Fibroblast of pulmonary artery (primary cell): ENCODE measurements around the gene TC2N.
"Not testable (repeated sequence)": the region's sequence is repeated elsewhere in the genome, so short reads cannot be mapped to it uniquely, and the experiment has no call there.

Experiments used
- DNase-seq: peaks from one replicate; pipeline ENCODE4 v3.0.0-alpha.2; 2010; ENCODE audit warnings: low read depth
- H3K4me3 ChIP-seq: replicated peaks from 2 replicates; pipeline ENCODE4 v1.5.1; 2011; ENCODE audit warnings: low read depth, mild to moderate bottlenecking, control low read depth, low read length, moderate library complexity
- TF ChIP-seq, protein P1 (sequence below): IDR thresholded peaks from 2 replicates; pipeline ENCODE4 v1.5.1; 2011; ENCODE audit warnings: mild to moderate bottlenecking, control low read depth, low read length, inconsistent platforms; ENCODE audit errors: missing control alignments

The TC2N gene

GRCh38 chr14:91810699-91811098 lies 56.6 kb downstream of the TC2N start:
- TF ChIP-seq, protein P1, sequence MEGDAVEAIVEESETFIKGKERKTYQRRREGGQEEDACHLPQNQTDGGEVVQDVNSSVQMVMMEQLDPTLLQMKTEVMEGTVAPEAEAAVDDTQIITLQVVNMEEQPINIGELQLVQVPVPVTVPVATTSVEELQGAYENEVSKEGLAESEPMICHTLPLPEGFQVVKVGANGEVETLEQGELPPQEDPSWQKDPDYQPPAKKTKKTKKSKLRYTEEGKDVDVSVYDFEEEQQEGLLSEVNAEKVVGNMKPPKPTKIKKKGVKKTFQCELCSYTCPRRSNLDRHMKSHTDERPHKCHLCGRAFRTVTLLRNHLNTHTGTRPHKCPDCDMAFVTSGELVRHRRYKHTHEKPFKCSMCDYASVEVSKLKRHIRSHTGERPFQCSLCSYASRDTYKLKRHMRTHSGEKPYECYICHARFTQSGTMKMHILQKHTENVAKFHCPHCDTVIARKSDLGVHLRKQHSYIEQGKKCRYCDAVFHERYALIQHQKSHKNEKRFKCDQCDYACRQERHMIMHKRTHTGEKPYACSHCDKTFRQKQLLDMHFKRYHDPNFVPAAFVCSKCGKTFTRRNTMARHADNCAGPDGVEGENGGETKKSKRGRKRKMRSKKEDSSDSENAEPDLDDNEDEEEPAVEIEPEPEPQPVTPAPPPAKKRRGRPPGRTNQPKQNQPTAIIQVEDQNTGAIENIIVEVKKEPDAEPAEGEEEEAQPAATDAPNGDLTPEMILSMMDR: no peak
- DNase-seq: no peak
- H3K4me3 ChIP-seq: no peak overlapping the region

DNA sequence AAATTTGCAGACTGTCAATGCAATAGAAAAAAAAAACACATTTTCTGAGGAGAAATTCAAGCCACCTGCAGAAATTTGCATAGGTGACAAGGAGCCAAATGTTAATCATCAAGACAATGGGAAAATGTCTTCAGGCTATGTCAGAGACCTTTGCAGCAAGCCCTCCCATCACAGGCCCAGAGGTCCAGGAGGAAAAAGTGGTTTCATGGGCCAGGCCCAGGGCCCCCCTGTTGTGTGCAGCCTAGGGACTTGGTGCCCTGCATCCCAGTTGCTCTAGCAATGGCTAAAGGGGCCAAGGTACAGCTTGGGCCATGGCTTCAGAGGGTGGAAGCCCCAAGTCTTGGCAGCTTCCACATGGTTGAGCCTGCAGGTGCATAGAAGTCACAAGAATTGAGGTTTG lies 60.6 kb downstream of the TC2N start:
- H3K4me3 ChIP-seq: no peak overlapping the region
- TF ChIP-seq, protein P1: no peak
- no peak for DNase-seq

DNA sequence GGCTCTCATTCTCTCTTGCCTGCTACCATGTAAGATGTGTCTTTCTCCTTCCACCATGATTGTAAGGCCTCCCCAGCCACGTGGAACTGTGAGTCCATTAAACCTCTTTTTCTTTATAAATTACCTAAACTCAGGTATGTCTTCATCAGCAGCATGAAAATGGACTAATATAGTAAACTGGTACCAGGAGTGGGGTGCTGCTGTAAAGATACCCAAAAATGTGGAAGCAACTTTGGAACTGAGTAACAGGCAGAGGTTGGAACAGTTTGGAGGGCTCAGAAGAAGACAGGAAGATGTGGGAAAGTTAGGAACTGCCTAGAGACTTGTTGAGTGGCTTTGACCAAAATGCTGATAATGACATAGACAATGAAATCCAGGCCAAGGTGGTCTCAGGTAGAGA lies 61.2 kb downstream of the TC2N start:
- DNase-seq, H3K4me3 ChIP-seq: not testable (repeated sequence)

- TF ChIP-seq, protein P1: no peak
- no peak for DNase-seq
- H3K4me3 ChIP-seq: no peak overlapping the region
Measured at GRCh38 chr14:91805659-91806058, 61.7 kb downstream of the TC2N start.

DNA sequence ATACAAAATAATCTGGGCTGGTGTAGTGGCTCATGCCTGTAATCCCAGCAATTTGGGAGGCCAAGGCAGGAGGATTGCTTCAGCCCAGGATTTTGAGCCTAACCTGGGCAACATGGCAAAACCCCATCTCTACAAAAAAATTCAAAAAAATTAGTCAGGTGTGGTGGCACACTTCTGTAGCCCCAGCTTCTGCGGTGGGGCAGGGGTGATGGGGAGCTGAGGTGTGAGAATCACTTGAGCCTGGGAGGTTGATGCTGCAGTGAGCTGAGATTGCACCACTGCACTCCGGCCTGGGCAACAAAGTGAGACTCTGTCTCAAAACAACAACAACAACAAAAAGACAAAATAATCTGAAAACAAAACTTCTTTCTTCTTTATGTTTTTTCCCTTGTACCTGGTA lies 66.0 kb downstream of the TC2N start:
- DNase-seq: no peak
- TF ChIP-seq, protein P1: no peak
- H3K4me3 ChIP-seq: no peak overlapping the region

DNA sequence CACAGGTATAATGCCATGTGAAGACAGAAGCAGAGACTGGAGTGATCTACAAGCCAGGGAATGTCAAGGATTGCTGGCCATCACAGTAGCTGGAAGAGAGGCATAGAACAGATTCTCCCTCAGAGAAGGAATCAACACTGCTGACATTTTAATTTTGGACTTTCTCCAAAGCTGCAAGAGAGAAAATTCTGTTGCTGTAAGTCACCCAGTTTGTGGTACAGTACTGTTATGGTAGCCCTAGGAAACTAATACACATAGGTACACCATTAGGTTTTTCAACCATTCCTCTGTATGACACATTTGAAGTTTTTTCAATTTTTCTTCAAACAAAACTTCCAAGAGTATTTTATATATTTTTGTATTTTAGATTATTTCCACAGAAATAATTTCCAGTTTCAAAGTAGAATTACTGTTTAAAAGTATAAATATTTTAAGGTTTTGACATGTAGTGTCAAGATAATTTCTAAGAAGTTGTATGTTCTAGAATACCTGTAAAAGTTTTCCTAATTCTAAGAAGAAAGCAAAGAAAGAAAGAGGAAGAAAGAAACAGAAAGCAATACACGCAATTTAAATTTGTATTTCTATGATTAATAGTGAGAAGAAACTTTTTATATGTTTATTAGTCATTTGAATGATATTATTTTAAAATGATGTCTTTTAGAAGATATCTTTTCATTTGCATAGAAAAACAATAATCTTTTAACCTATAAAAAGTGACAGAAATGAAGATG lies 70.6 kb downstream of the TC2N start:
- DNase-seq: peak; percentile 1
- H3K4me3 ChIP-seq: no peak overlapping the region
- TF ChIP-seq, protein P1: no peak

- no peak for DNase-seq
- no peak overlapping the region for H3K4me3 ChIP-seq
- TF ChIP-seq, protein P1: no peak
Measured at GRCh38 chr14:91793704-91794103, 73.6 kb downstream of the TC2N start.
